Gastrocnemius medialis (tissue), 4 donors: ENCODE results near the gene PFKFB2. TPM values are rescaled to one million over a fixed set of nuclear protein-coding genes. Genes with fewer than 3 reads are reported as not detected.

Experiments used
- ATAC-seq, 2 donors: fragments of 150-250 bp; one replicate each; pipeline ENCODE4 v1.9.1; 2016
- DNase-seq, 2 donors: peaks; one replicate each; pipeline ENCODE4 v3.0.0-alpha.2; 2019
- H3K27ac ChIP-seq, 4 donors: fragments of 200-600 bp; sonication (generic); 1 replicate in 1 of 4; 2 replicates in 3 of 4; pipeline ENCODE4 v1.5.1; 2016 to 2018; ENCODE audit warnings: mild to moderate bottlenecking in 2 of 4, moderate library complexity in 1 of 4
- H3K27me3 ChIP-seq, 3 donors: fragments of 200-600 bp; sonication (generic) in 2 of 3; 1 replicate in 1 of 3; 2 replicates in 2 of 3; pipeline versions ENCODE4 v1.5.1 to v1.6.0; 2016 to 2019; ENCODE audit warnings: mild to moderate bottlenecking in 1 of 3, moderate library complexity in 1 of 3
- H3K36me3 ChIP-seq, 2 donors: fragments of 200-600 bp; sonication (generic) in 1 of 2; one replicate each; pipeline ENCODE4 v1.5.1; 2017 to 2018
- H3K4me1 ChIP-seq, 2 donors: fragments of 200-600 bp; sonication (generic) in 1 of 2; one replicate each; pipeline ENCODE4 v1.5.1; 2016 to 2017; ENCODE audit warnings: mild to moderate bottlenecking in 2 of 2
- H3K4me3 ChIP-seq, 4 donors: fragments of 200-600 bp; sonication (generic) in 3 of 4; 1 replicate in 1 of 4; 2 replicates in 3 of 4; pipeline ENCODE4 v1.5.1; 2016 to 2019; ENCODE audit warnings: mild to moderate bottlenecking in 2 of 4
- H3K9me3 ChIP-seq, 3 donors: fragments of 200-600 bp; sonication (generic) in 2 of 3; 1 replicate in 1 of 3; 2 replicates in 2 of 3; pipeline ENCODE4 v1.5.1; 2016 to 2019
- POLR2A ChIP-seq, 2 donors: fragments of 450-650 bp; IDR thresholded peaks; one replicate each; pipeline ENCODE4 v1.6.1; 2017; ENCODE audit warnings: antibody characterized with exemption in 2 of 2, mild to moderate bottlenecking in 2 of 2, moderate library complexity in 2 of 2
- in situ Hi-C, 4 donors: fragments of 200-750 bp; cut with MboI; loops; one replicate each; pipeline versions ENCODE4 v1.15.0 to v1.8.0; 2017; ENCODE audit warnings: low sequenced_read_pairs in 4 of 4
- intact Hi-C: fragments of 100-400 bp; cut with DNase I; formaldehyde crosslinking; loops from one replicate; pipeline ENCODE4 v1.15.1; 2023; ENCODE audit warnings: low total_unique reads
- total RNA-seq, 4 donors: library from RNA; depleted of rRNA; stranded (reverse); fragments of >200 nt; gene quantifications; one replicate each; pipeline versions ENCODE4 v1.1.0 to v1.2.3, GENCODE V29; 2016
- TF ChIP-seq, protein P1 (sequence below), 5 experiments: fragments of 450-650 bp in 3 of 5; fragments of 200-600 bp in 2 of 5; sonication (generic) in 2 of 5; IDR thresholded peaks in 4 of 5; conservative IDR thresholded peaks in 1 of 5; 1 replicate in 4 of 5; 2 replicates in 1 of 5; pipeline ENCODE4 v1.5.1; 2016 to 2019; ENCODE audit warnings: antibody characterized with exemption in 5 of 5, mild to moderate bottlenecking in 3 of 5, moderate library complexity in 3 of 5

The PFKFB2 gene
- total RNA-seq, 4 donors from 2014 or later = 35.5 to 40.3 (median 37.6) TPM

DNA sequence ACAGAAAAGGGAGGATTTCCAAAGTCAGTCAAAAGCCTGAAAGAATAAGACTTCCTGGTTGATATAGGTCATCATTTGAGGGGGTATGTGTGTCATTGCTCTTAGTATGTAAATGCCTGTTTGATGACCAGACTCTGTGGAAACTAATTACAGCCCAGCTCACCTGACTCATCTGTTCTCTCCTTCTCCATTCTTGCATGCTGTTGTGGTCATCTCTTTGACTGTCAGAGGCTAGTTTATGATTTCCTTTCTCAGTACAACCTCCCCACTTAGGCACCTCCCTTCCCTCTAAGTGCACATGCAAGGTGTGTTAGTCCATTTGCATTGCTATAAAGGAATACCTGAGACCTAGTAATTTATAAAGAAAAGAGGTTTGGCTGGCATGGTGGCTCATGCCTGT, 18.1 kb upstream of the PFKFB2 start:
- H3K4me3 ChIP-seq = no peak overlapping the region
- H3K27ac ChIP-seq = no peak overlapping the region
- TF ChIP-seq POLR2A (IDR thresholded peaks at IDR 0.05) = no peak
- TF ChIP-seq, protein P1, sequence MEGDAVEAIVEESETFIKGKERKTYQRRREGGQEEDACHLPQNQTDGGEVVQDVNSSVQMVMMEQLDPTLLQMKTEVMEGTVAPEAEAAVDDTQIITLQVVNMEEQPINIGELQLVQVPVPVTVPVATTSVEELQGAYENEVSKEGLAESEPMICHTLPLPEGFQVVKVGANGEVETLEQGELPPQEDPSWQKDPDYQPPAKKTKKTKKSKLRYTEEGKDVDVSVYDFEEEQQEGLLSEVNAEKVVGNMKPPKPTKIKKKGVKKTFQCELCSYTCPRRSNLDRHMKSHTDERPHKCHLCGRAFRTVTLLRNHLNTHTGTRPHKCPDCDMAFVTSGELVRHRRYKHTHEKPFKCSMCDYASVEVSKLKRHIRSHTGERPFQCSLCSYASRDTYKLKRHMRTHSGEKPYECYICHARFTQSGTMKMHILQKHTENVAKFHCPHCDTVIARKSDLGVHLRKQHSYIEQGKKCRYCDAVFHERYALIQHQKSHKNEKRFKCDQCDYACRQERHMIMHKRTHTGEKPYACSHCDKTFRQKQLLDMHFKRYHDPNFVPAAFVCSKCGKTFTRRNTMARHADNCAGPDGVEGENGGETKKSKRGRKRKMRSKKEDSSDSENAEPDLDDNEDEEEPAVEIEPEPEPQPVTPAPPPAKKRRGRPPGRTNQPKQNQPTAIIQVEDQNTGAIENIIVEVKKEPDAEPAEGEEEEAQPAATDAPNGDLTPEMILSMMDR (IDR thresholded peaks at IDR 0.05 in 4 of 5, conservative IDR thresholded peaks at IDR 0.05 in 1 of 5) = no peak
- H3K36me3 ChIP-seq = no peaks in the 10 kb centered on the region
- no peaks in the 10 kb centered on the region for H3K27me3 ChIP-seq
- peaks cover 7 to 15% of the 10 kb centered on the region in 2 donors for H3K4me1 ChIP-seq
- no peaks in the 10 kb centered on the region for H3K9me3 ChIP-seq
- no peak for ATAC-seq
- DNase-seq = no peak
- intact Hi-C loops (loop anchor here (10.0 kb wide), 1 partner anchor 50 kb away; the partner anchor contains the start of gene C4BPB), in situ Hi-C loops (no loop called here)

DNA sequence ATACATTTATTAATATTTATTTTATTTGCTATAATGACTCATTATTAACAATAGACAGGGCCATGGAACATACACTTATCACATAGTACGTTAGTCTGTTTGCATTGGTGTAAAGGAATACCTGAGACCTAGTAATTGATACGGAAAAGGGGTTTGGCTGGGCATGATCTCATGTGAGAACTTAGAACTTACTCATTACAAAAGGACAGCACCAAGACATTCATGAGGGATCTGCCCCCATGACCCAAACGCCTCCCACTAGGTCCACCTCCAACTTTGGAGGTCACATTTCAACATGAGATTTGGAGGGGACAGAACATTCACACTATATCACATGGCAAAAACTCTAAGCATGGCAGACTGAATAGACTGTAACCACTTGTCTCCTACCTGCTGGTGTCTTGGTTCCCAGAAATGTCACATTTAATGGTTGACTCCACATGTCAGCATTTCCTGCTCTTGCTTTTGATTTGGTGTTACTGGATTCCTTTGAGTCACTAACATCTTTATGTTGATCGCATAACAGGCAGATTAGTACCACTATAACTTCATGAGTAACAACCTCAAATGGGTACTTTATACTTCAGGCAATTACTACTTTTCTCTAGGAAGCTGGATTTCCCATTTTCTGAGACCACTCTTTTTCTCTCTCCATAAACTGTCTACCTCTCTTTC, 17.1 kb upstream of the PFKFB2 start:
- ATAC-seq (no peak), DNase-seq (no peak)
- Histone ChIP-seq H3K27me3 (no peaks in the 10 kb centered on the region), H3K9me3 (no peaks in the 10 kb centered on the region), H3K4me1 (peaks cover 6 to 9% of the 10 kb centered on the region in 2 donors), H3K36me3 (no peaks in the 10 kb centered on the region), H3K27ac (no peak overlapping the region), H3K4me3 (no peak overlapping the region)
- intact Hi-C loops (loop anchor here (10.0 kb wide), 1 partner anchor 49 kb away; the partner anchor contains the start of gene C4BPB), in situ Hi-C loops (no loop called here)
- TF ChIP-seq, protein P1 (IDR thresholded peaks at IDR 0.05 in 4 of 5, conservative IDR thresholded peaks at IDR 0.05 in 1 of 5) = no peak
- TF ChIP-seq POLR2A (IDR thresholded peaks at IDR 0.05) = no peak

GRCh38 chr1:207036865-207037264, 16.2 kb upstream of the PFKFB2 start:
- intact Hi-C loops = loop anchor here (10.0 kb wide), 1 partner anchor 48 kb away; the partner anchor contains the start of gene C4BPB
- TF ChIP-seq, protein P1 (IDR thresholded peaks at IDR 0.05 in 4 of 5, conservative IDR thresholded peaks at IDR 0.05 in 1 of 5) = no peak
- TF ChIP-seq POLR2A (IDR thresholded peaks at IDR 0.05) = no peak
- in situ Hi-C loops = no loop called here

GRCh38 chr1:207039380-207040180, 13.5 kb upstream of the PFKFB2 start:
- Histone ChIP-seq H3K9me3 (no peaks in the 10 kb centered on the region), H3K27ac (no peak overlapping the region), H3K4me1 (peaks cover 0 to 9% of the 10 kb centered on the region in 2 donors), H3K4me3 (no peak overlapping the region), H3K36me3 (no peaks in the 10 kb centered on the region), H3K27me3 (no peaks in the 10 kb centered on the region)
- in situ Hi-C loops (loop anchor here in 2 of 4 donors (5.0 kb wide), 1 partner anchor 38 kb away; no protein-coding TSS in a partner anchor), intact Hi-C loops (loop anchor here (10.0 kb wide), 1 partner anchor 45 kb away; the partner anchor contains the start of gene C4BPB)
- DNase-seq = no peak
- no peak for ATAC-seq
- TF ChIP-seq, protein P1 (IDR thresholded peaks at IDR 0.05 in 4 of 5, conservative IDR thresholded peaks at IDR 0.05 in 1 of 5) = no peak
- TF ChIP-seq POLR2A (IDR thresholded peaks at IDR 0.05) = no peak

More at GRCh38 chr1:207036865-207037264, 16.2 kb upstream of the PFKFB2 start:
- ATAC-seq = no peak
- H3K36me3 ChIP-seq = no peaks in the 10 kb centered on the region
- no peaks in the 10 kb centered on the region for H3K9me3 ChIP-seq
- H3K27me3 ChIP-seq = no peaks in the 10 kb centered on the region
- H3K4me3 ChIP-seq = no peak overlapping the region
- H3K4me1 ChIP-seq = peaks cover 0 to 2% of the 10 kb centered on the region in 2 donors
- DNase-seq = no peak
- no peak overlapping the region for H3K27ac ChIP-seq
